Daoy (cell line): ENCODE results near the gene ZBTB46. TPM values are rescaled to one million over a fixed set of nuclear protein-coding genes. Genes with fewer than 3 reads are reported as not detected.
A peak's percentile ranks its signal among the peaks of the same experiment; 100 is the strongest.
"Not testable (repeated sequence)": the region's sequence is repeated elsewhere in the genome, so short reads cannot be mapped to it uniquely, and the experiment has no call there.

Source experiments
- DNase-seq: peaks from one replicate; pipeline ENCODE4 v3.0.0-alpha.2; 2015; ENCODE audit warnings: low read depth
- total RNA-seq: library from RNA; depleted of rRNA; stranded (reverse); fragments of >200 nt; shearing (Covaris generic); gene quantifications from 2 replicates; pipeline ENCODE4 v1.2.3, GENCODE V29; 2014

Gene ZBTB46
- total RNA-seq, 1 experiment from 2014 or later, result 3.5 TPM

DNA sequence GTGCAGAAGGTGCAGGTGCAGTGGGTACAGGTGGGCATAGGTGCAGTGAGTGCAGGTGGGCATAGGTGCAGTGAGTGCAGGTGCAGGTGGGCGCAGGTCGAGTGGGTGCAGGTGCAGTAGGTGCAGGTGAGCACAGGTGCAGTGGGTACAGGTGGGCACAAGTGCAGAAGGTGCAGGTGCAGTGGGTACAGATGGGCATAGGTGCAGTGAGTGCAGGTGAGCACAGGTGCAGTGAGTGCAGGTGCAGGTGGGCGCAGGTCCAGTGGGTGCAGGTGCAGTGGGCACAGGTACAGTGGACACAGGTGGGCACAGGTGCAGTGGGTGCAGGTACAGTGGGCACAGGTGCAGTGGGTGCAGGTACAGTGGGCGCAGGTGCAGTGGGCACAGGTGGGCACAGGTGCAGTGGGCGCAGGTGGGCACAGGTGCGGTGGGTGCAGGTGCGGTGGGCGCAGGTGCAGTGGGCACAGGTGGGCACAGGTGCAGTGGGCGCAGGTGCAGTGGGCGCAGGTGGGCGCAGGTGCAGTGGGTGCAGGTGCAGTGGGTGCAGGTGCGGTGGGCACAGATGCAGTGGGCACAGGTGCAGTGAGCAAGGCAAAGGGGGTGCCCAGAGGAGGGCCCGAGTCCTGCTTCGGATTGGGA is 15.3 kb downstream of the ZBTB46 start:
- DNase-seq, result no peak

DNA sequence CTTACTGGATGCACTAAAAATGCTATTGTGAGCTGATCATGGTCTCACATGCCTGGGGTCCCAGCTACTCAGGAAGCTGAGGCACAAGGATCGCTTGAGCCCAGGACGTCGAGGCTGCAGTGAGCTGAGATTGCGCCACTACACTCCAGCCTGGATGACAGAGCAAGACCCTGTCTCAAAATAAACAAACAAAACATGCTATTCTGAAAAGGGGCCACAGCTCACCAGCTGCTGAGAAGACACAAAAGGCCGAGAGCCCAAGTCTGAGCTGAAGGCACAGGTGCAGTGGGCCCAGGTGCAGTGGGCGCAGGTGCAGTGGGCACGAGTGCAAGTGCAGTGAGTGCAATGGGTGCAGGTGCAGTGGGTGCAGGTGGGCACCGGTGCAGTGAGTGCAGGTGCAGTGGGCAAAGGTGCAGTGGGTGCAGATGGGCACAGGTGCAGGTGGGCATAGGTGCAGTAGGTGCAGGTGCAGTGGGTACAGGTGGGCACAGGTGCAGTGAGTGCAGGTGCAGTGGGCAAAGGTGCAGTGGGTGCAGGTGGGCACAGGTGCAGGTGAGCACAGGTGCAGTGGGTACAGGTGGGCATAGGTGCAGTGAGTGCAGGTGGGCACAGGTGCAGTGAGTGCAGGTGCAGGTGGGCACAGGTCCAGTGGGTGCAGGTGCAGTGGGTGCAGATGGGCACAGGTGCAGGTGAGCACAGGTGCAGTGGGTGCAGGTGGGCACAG is 16.0 kb downstream of the ZBTB46 start:
- DNase-seq, result no peak

DNA sequence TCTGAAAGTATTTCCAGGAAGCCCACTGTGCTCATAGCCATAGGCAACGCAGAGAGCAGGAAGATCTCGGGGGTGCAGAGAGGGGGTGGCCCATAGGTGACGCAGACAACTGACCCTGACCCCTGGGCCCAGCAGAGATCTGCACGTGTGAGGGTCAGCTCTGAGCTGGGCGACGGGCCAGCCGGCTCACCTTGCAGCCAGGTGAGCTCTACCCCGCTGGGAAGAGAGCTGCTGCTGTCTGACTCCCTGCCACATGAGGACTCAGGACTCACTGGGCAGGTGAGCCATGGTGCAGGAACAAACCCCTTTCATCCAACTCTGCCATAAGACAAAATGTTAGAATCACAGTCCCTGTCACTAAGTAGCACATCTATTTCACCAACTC is 19.6 kb downstream of the ZBTB46 start:
- no peak for DNase-seq

DNA sequence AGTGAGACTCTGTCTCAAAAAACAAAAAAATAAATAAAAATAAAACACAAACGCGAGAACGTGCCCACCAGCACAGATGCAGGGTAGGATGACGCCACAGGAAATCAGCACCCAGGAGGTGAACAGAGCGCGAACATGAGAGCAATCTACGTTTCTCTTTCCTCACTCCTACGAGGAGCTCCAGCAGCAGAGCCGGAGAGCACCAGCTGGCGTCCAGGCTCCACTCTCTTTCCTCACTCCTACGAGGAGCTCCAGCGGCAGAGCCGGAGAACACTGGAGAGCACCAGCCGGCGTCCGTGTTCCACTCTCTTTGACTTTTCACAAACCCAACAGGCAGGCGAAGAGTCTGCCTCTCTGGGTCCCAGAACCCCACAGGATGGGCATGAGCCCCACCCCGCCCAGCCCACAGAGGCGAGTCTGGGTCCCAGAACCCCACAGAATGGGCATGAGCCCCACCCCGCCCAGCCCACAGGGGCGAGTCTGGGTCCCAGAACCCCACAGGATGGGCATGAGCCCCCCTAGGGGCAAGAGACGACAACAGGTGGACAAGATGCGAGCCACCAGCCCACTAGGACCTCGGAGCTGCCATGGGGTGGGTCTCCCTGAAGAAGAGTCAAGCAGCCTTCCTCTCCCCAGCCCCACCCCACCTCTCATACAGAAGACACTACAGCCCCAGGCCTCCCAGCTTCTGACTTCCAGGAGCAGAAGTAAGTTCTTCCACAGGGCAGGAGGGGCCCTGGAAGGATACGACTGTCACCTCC is 20.2 kb downstream of the ZBTB46 start:
- DNase-seq, result no peak

DNA sequence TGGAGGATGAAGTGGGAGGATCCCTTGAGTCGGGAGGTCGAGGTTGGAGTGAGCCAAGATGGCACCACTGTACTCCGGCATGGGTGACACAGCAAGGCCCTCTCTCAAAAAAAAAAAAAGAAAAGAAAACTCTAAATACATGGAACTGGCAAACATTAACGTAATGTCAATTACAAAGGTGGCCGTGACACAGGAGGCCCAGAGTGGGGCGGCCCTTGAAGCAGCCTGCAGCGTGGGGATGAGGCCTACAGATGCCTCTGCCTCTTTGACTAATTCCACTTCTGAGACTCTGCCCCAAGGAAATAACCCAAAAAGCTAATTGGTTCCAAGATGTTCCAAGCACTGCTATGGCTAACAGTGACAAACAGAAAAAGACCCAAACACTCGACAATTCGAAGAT is 21.2 kb downstream of the ZBTB46 start:
- no peak for DNase-seq

DNA sequence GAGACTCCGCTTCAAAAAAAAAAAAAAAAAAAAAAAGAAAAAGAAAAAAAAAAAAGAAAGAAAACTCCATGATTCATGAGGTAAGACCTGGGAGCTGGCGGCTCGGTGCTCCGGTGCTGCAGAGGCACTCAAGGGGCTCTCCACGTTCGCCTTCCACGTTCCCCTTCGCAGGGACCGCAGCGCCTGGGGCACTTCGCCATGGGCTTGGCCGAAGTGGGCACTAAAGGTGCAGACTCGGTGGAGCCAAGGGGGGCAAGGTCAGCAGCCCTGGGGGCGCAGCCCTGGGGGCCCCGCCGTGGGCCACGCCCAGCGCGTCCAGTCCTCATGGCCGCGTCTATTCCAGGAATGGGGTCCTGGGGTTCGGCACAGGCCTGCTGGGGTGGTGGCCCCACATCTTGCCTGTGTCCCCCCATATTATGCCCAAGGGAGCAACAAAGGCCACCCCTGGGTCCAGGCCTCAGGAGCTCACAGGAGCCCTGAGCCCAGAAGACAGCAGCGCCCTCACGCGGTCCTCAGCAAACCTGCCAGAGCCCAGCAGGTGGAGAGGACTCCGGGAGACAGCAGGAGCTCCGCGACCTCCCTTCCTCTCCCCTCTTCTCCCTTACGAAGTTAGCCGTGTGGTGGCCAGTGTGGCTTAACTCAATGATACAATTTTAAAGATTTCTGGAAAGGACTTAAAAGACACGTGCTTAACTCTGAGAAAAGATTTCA is 21.9 kb downstream of the ZBTB46 start:
- no peak for DNase-seq

DNA sequence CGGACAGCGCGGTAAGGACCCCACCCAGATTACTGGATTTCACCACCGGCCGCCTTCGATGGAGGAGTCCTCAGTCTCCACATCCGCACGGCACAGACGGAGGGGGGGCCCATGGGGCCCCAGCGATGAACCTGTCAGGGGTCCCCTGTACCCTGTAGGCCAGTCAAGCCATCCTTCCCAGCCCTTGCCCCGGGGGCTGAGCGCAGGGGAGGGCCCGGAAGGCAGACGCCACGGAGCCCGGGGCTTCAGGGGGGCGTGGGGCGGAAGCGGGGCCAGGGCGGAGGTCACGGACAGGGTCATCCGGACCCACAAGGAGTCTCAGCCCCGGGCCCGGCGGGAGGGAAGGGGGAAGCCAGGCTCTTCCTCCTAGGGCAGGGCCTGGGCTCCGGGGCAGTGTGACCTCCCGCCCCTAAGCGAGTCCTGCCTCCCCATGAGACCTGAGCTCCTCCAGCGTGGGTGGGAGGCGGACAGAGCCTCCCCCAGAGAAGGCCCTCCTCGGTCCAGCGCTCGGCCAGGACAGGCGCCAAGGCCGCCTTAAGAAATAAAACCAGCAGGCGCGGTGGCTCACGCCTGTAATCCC is 22.8 kb downstream of the ZBTB46 start:
- no peak for DNase-seq

DNA sequence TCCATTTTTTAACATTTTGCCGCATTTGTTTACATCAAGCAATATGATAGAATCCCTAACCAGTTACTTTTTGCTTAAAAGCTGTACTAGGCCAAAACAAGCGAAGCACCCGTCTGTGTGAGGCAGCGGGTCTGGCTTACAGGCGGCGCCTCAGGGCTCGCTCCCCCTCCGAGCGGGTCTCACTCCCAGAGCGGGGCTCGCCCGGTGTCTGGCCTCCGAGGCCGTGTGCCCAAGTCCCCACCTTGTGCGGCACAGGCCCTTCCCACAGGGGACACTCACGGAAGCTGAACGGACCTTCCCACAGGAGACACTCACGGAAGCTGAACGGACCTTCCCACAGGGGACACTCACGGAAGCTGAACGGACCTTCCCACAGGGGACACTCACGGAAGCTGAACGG is 23.4 kb downstream of the ZBTB46 start:
- no peak for DNase-seq

DNA sequence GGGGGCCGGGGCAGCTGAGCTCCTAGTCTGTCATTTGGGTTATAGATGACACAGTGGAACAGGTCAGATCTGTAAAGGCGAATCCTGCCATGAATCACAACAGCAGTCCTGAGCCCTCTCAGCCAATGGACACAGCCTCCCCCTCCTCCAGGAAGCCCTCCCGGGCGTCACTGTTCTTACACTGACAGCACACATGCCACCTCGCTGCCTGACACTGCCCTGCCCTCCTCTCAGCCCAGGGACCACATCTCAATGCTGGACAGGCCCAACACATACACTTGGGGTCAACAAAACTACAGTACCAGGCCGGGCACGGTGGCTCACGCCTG is 26.8 kb downstream of the ZBTB46 start:
- DNase-seq, result no peak

DNA sequence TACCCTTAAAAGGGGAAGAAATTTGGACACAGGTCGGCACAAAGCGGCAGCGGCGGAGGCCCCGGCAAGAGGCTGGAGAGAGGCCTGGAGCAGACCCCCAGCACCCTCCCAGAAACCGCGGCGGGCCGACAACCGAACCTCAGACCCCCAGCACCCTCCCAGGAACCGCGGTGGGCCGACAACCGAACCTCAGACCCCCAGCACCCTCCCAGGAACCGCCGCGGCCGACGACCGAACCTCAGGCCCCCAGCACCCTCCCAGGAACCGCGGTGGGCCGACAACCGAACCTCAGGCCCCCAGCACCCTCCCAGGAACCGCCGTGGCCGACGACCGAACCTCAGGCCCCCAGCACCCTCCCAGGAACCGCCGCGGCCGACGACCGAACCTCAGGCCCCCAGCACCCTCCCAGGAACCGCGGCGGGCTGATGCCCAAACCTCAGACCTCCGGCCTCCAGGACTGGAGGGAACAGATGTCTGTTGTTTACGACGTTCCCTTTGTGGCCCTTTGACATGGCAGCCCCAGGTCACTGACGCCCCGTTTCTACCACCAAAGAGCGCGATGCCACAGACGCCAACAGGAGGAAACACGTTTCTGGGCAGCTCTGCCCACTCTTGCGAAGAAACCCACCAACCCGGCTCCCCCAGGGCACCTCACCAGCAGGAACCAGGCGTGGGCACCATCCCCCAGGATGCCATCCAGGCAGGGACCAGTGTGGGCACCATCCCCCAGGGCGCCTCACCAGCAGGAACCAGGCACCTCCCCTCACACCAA is 28.4 kb downstream of the ZBTB46 start:
- DNase-seq, result no peak

DNA sequence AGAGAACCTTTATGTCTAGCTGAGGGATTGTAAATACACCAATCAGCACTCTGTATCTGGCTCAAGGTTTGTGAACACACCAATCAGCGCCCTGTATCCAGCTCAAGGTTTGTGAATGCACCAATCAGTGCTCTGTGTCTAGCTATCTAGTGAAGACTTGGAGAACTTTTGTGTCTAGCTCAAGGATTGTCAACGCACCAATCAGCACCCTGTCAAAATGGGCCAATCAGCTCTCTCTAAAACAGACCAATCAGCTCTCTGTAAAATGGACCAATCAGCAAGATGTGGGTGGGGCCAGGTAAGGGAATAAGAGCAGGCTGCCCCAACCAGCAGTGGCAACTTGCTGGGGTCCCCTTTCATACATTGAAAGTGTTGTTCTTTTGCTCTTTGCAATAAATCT is 29.9 kb downstream of the ZBTB46 start:
- DNase-seq, result not testable (repeated sequence)

DNA sequence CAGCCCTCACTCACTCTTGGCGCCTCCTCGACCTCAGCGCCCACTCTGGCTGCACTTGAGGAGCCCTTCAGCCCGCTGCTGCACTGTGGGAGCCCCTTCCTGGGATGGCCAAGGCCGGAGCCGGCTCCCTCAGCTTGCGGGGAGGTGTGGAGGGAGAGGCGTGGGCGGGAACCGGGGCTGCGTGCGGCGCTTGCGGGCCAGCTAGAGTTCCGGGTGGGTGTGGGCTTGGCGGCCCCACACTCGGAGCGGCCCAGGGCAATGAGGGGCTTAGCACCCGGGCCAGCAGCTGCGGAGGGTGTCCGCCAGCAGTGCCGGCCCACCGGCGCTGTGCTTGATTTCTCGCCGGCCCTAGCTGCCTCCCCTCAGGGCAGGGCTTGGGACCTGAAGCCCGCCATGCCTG is 30.7 kb downstream of the ZBTB46 start:
- DNase-seq, result not testable (repeated sequence)

DNA sequence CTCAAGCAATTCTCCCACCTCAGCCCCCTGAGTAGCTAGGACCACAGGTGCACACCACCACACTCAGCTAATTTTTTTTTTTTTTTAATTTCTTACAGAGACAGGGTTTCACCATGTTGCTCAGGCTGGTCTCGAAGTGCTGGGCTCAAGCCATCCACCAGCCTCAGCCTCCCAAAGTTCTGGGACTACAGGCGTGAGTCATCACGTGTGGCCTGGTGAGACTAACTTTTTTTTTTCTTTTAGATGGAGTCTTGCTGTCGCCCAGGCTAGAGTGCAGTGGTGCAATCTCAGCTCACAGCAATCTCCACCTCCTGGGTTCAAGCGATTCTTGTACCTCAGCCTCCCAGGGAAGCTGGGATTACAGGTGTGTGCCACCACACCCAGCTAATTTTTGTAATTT is 31.9 kb downstream of the ZBTB46 start:
- DNase-seq, result peak; percentile 50

DNA sequence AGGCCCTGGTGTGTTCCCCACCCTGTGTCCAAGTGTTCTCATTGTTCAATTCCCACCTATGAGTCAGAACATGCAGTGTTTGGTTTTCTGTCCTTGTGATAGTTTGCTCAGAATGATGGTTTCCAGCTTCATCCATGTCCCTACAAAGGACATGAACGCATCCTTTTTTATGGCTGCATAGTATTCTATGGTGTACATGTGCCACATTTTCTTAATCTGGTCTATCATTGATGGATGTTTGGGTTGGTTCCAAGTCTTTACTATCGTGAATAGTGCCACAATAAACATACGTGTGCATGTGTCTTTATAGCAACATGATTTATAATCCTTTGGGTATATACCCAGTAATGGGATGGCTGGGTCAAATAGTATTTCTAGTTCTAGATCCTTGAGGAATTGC is 33.9 kb downstream of the ZBTB46 start:
- DNase-seq, result not testable (repeated sequence)

DNA sequence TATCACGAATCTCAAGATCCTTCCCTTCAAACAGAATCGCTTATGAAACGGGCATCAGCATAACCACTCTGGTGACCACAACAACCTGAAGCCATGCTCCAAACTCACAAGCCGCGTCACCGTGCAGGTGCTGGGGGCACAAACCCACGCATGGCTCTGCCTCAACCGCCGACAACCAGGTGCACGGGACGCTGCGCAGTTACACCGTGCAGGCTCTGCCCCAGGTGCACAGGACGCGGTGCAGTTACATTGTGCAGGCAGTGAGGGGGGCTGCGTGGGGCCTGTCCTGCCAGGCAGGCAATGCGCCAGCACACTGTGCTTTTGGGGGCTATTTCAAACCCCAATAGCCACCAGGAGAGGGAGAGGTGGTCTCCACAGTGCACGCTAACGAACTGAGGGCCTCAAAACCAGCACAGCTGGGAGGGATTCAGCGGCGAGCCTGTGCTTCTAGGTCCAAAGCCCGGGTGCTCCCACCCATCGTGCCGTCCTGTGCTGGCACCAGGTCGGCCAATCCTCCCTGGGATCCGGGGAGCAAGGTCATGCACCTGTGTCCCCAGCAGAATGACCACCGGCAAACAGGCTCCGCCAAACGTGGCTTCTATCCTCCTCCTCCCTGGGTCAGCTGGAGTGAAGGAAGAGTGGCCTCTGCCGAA is 35.8 kb downstream of the ZBTB46 start:
- no peak for DNase-seq

DNA sequence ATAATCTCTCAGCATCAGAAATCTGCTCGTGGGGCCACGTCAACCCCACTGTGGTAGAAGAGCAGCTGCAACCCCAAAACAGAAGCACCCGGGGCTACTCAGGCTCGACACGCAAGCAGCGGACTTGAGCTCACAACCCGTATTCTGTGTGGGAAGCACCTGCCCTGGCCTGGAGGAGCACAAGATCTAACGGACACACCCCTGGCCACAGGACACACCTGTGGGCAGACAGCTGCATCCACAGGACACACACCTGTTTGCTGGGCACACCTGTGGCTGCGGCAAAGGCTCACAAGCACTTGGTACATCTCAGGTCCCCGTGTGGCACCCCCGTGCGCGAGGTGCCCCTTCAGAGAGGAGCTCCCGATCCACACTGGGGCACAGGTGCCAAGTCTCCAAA is 36.5 kb downstream of the ZBTB46 start:
- no peak for DNase-seq

DNA sequence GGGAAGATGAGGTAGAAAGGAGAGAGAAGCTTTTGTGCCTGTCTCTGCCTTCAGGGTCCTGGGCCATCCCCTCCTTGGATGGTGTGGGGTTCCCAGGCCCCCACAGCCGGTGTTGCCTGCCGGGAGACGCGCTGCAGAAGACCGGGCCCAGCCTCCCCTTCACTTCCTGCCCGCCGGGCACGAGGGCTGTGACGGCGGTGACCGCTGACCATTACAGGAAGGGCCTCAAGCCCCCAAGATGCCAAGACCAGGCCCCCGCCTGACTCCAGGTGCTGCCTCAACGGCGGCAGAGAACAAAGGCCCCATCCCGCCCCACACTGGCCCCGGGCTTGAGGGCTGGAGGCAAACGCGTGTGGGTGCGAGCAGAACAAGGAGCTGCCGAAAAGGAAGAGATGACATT is 38.2 kb downstream of the ZBTB46 start:
- no peak for DNase-seq

DNA sequence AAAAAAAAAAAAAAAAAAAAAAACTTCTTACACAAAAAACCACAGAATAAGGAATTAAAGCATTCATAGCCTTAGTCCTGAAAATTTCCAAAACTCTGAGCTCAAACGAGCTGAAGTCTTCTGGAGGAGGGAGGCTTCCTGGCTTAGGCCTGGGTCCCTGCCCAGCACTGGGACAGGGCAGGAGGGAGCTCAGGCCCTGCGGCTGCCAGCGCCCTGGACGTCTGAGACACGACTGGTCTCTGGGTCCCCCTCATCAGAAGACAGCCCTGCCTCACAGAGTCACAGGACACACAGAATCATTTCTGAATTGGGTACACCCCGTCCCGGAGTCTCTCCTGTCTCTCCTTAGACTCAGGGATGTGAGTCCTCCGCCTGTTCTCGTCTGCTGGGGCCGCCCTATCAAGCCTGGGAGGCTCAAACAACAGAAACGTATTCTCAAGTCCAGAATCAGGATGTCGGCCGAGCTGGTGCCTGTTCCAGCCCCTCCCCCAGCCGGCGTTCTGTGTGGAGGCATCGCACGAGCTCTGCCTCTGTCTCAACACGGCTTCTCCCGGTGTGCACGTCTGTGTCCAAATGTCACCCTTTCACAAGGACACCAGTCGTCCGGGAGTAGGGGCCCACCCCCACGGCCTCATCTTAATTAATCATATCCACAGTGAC is 39.4 kb downstream of the ZBTB46 start:
- DNase-seq, result no peak

DNA sequence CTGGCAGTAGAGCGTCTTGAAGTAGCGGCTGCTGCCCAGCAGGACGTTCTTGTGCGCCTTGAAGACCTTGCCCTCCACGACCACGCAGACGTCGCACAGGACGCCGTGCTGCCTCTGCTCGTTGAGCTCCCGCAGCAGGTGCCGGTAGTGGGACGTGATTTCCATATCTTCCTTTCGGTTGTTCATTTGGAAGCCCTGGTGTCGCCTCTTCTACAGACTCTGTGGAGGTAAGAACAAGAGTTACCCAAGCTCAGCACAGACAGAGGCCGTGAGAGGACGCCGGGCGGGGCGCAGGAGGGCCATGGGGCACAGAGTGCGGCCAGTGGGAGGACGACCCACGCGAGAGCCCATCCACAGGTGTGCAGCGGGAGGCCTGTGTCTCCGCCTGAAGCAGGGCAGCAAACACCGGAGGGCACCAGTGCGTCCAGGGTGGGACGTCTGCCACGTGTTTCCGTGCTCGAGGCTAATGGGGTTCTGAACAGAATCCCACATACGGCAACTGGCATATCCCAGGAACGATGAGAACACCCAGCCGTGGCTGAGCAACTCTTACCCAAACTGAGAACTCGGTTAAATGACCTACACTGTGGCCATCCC is 40.4 kb downstream of the ZBTB46 start:
- no peak for DNase-seq
